ENCODE results near the gene SGCA.

GRCh38 chr17:50163843-50164696 lies 1.7 kb upstream of the SGCA start:
- TF ChIP-seq CTCF (IDR thresholded peaks at IDR 0.05; ENCODE audit: low read depth, low read length, poor library complexity, severe bottlenecking) = no peak
- no peak for TF ChIP-seq EZH2phosphoT487 (IDR thresholded peaks at IDR 0.05; ENCODE audit: borderline replicate concordance, low read length)
